Heart left ventricle (tissue), 13 donors: Measurements from ENCODE around the gene CTBP1.

Experiments used
- POLR2A ChIP-seq, 2 donors: fragments of 450-650 bp; IDR thresholded peaks; one replicate each; pipeline ENCODE4 v1.6.1; 2017; ENCODE audit warnings: antibody characterized with exemption in 2 of 2, mild to moderate bottlenecking in 2 of 2, moderate library complexity in 2 of 2
- TF ChIP-seq, protein P1 (sequence below), 12 donors: fragments of 200-600 bp; sonication (generic) in 4 of 12; IDR thresholded peaks; one replicate each; pipeline versions ENCODE4 v1.5.0 to v1.8.0; 2018 to 2022; ENCODE audit warnings: antibody characterized with exemption in 12 of 12, mild to moderate bottlenecking in 5 of 12
- donor health status: ischemic (EF 13 %, LVEDD 7.1; RV severe dilation, severe dysfunction).
- donor health status: DM: no; HTN: yes; CAD: no.
- donor health status: DM: no; HTN: no; CAD: no.
- donor health status: ischemic (EF 25% LVEDD 6.9; RV normal size, moderate dysfunction).
- donor health status: ischemic (EF 25% LVEDD 5.7; RV mildly dilated, moderate dysfunction).
- donor health status: ischemic (EF 35%, LVEDD 5.7; RV mildly dilated, moderate dysfunction).
- donor health status: nonischemic (EF 11% LVEDD 7.7; RV severe dilation, severe dysfunction).
- donor health status: DM: yes; HTN: yes; CAD: no.
- donor health status: PGD.
- donor health status: ischemic (EF 29% LVEDD 5.4; RV normal size, mild dysfunction).
- donor health status: nonischemic (EF 23%, LVEDD 6.1; RV moderate dilation, normal function).

DNA sequence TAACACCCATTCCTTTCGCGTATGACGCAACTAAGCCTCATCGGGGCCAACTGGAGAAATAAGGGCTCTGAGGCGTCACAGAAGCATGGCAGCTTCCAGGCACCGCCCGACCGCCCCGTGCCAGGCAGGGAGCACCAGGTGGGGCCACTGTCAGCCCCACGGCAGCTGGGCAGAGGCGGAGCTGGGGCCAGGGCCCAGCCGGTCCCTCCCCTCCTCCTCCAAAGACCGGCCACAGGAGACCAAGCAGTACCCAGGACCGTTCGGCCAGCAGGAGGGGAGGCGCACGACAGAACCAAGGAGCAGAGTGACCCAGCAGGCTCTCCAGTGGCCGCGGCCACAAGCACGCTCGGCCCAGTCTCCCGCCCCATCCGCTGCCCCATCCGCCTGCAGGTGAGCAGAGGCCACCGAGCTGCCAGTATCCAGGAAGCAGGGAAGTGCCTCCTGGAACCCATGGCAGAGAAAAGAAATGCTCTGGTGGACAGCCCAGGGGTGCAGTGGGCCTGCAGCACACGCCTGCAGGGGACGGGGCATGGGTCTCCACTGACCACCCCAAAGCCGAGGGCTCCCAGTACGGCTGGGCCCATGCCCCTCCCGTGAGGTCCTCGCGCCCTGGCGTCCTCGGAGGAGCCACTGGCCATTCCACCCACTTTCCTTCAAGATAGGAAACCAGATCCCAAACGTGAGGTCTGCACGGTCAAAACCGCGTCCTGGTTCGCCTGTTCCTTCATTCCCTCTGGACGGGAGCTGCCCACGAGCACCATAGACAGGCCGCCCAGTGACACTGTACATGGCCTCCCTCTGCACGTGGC lies 9.6 kb downstream of the CTBP1 start:
- TF ChIP-seq, protein P1, sequence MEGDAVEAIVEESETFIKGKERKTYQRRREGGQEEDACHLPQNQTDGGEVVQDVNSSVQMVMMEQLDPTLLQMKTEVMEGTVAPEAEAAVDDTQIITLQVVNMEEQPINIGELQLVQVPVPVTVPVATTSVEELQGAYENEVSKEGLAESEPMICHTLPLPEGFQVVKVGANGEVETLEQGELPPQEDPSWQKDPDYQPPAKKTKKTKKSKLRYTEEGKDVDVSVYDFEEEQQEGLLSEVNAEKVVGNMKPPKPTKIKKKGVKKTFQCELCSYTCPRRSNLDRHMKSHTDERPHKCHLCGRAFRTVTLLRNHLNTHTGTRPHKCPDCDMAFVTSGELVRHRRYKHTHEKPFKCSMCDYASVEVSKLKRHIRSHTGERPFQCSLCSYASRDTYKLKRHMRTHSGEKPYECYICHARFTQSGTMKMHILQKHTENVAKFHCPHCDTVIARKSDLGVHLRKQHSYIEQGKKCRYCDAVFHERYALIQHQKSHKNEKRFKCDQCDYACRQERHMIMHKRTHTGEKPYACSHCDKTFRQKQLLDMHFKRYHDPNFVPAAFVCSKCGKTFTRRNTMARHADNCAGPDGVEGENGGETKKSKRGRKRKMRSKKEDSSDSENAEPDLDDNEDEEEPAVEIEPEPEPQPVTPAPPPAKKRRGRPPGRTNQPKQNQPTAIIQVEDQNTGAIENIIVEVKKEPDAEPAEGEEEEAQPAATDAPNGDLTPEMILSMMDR (IDR thresholded peaks at IDR 0.05), result no peak
- TF ChIP-seq POLR2A (IDR thresholded peaks at IDR 0.05), result no peak
